Liver (tissue), 9 donors: Measurements from ENCODE around the gene CAPN10. TPM values are rescaled to one million over a fixed set of nuclear protein-coding genes. Genes with fewer than 3 reads are reported as not detected.

Source experiments
- DNase-seq: peaks from one replicate; pipeline ENCODE4 v3.0.0-alpha.2; 2017; ENCODE audit warnings: low spot score
- H3K27ac ChIP-seq, 2 donors: one replicate each; pipeline ENCODE4 v1.7.0; 2013; ENCODE audit warnings: inconsistent platforms in 2 of 2, low read length in 2 of 2, control low read depth in 1 of 2, low read depth in 1 of 2, mild to moderate bottlenecking in 1 of 2
- H3K27me3 ChIP-seq, 4 donors: one replicate each; pipeline versions ENCODE4 v1.6.1 to v1.7.0; 2013; ENCODE audit warnings: low read length in 3 of 4, inconsistent platforms in 1 of 4, mild to moderate bottlenecking in 1 of 4, moderate library complexity in 1 of 4; ENCODE audit not compliant: control insufficient read depth in 4 of 4, insufficient read depth in 4 of 4
- H3K36me3 ChIP-seq, 4 donors: one replicate each; pipeline versions ENCODE4 v1.6.1 to v1.7.0; 2013; ENCODE audit warnings: low read length in 3 of 4, mild to moderate bottlenecking in 3 of 4, low read depth in 1 of 4, moderate library complexity in 1 of 4; ENCODE audit not compliant: control insufficient read depth in 4 of 4, insufficient read depth in 3 of 4
- H3K4me1 ChIP-seq, 4 donors: one replicate each; pipeline versions ENCODE4 v1.6.1 to v1.7.0; 2013; ENCODE audit warnings: low read length in 3 of 4, mild to moderate bottlenecking in 3 of 4, moderate library complexity in 1 of 4; ENCODE audit not compliant: control insufficient read depth in 4 of 4, insufficient read depth in 4 of 4
- H3K4me3 ChIP-seq, 3 donors: one replicate each; pipeline versions ENCODE4 v1.6.1 to v1.7.0; 2013; ENCODE audit warnings: low read length in 3 of 3, control low read depth in 1 of 3, low read depth in 1 of 3, mild to moderate bottlenecking in 1 of 3
- H3K9ac ChIP-seq, 2 donors: one replicate each; pipeline ENCODE4 v1.7.0; 2013; ENCODE audit warnings: low read length in 2 of 2, mild to moderate bottlenecking in 2 of 2, moderate library complexity in 2 of 2, control low read depth in 1 of 2, low read depth in 1 of 2
- H3K9me3 ChIP-seq, 4 donors: one replicate each; pipeline versions ENCODE4 v1.6.1 to v1.7.0; 2013; ENCODE audit warnings: low read length in 3 of 4; ENCODE audit not compliant: control insufficient read depth in 4 of 4
- CTCF ChIP-seq: fragments of 150-350 bp; IDR thresholded peaks from 2 replicates; pipeline ENCODE4 v1.5.1; 2017; ENCODE audit warnings: improper control_type of control experiment, low read depth, low read length; ENCODE audit not compliant: missing input control
- EGR1 ChIP-seq, 2 donors: IDR thresholded peaks; 2 replicates each; pipeline ENCODE4 v1.6.1; 2016 to 2018; ENCODE audit warnings: antibody characterized with exemption in 2 of 2, low read depth in 2 of 2
- FOXA1 ChIP-seq: IDR thresholded peaks from 2 replicates; pipeline ENCODE4 v1.6.1; 2016; ENCODE audit warnings: antibody characterized with exemption
- GABPA ChIP-seq, 2 donors: IDR thresholded peaks in 1 of 2; conservative IDR thresholded peaks in 1 of 2; 2 replicates each; pipeline ENCODE4 v1.6.1; 2016; ENCODE audit warnings: antibody characterized with exemption in 2 of 2, mild to moderate bottlenecking in 1 of 2, moderate library complexity in 1 of 2
- HNF4A ChIP-seq, 2 donors: conservative IDR thresholded peaks; 2 replicates each; pipeline ENCODE4 v1.6.1; 2016; ENCODE audit warnings: antibody characterized with exemption in 2 of 2, mild to moderate bottlenecking in 2 of 2
- JUND ChIP-seq, 2 donors: IDR thresholded peaks; 2 replicates each; pipeline ENCODE4 v1.6.1; 2016; ENCODE audit warnings: antibody characterized with exemption in 2 of 2
- NR2F2 ChIP-seq: IDR thresholded peaks from 2 replicates; pipeline ENCODE4 v1.6.1; 2016; ENCODE audit warnings: antibody characterized with exemption
- RAD21 ChIP-seq, 2 donors: IDR thresholded peaks; 2 replicates each; pipeline ENCODE4 v1.6.1; 2016; ENCODE audit warnings: antibody characterized with exemption in 2 of 2, mild to moderate bottlenecking in 2 of 2
- TAF1 ChIP-seq: conservative IDR thresholded peaks from 2 replicates; pipeline ENCODE4 v1.6.1; 2016; ENCODE audit warnings: antibody characterized with exemption, mild to moderate bottlenecking
- YY1 ChIP-seq: IDR thresholded peaks from 2 replicates; pipeline ENCODE4 v1.6.1; 2016; ENCODE audit warnings: antibody characterized with exemption, mild to moderate bottlenecking
- WGBS: extraction: QIAGEN DNeasy Blood & Tissue Kit; methylation state at CpG from one replicate; pipeline ENCODE4 v1.1.7; 2013; 5-methylcytosine and 5-hydroxymethylcytosine counted together
- polyA plus RNA-seq, 2 donors: library from polyadenylated mRNA; stranded (reverse) in 1 of 2; unstranded in 1 of 2; fragments of 200-250 nt in 1 of 2; fragments of >200 nt in 1 of 2; fragmentation: Nextera tagmentation in 1 of 2; extraction: Ambion mirVana in 1 of 2; gene quantifications; one replicate each; pipeline versions ENCODE4 v1.2.1 to v1.2.3, GENCODE V29; 2013 to 2015
- total RNA-seq, 2 donors: library from RNA; depleted of rRNA; stranded (reverse); fragments of >200 nt; gene quantifications; one replicate each; pipeline ENCODE4 v1.2.3, GENCODE V29; 2014
- TF ChIP-seq, protein P1 (sequence below): IDR thresholded peaks from 2 replicates; pipeline ENCODE4 v1.6.1; 2016; ENCODE audit warnings: antibody characterized with exemption
- donor health status: healthy.
- donor health status: healthy.
- donor health status: healthy.
- donor health status: healthy.
- donor health status: healthy.

Gene CAPN10
- total and polyA plus RNA-seq, 4 donors: 4.8 to 11.3 (median 6.5) TPM

DNA sequence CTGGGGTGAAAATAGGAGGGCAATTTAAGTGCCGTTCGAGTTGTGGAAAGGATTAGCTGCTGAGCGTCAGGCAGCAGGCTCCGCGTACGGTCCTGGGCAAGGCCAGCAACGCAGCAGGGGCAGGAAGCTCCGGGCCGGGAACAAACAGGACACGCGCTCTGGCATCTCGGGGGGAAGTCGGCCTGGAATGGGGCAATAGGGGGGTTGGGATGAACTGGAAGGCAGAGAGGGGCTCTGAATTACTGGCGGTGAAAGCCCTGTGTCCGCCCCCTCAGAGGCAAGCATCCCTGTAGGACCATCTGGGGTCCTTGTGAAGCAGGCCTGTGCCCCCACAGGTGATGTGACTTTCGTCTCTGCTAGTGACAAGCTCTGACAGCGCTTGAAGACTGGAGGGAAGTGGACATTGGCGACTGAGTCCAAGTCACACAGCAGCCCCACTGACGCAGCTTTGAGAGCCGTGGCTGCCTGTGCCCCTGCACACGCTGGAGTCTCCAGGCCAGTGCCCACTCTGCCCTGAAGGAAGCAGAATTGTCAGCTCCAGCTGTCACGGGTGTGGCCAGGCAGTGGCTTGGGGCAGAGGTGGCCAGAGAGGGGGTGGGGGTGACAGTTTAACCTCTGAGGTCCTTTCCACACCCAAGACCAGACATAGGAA, 61.1 kb downstream of the CAPN10 start:
- Histone ChIP-seq H3K4me1 (no peaks in the 10 kb centered on the region), H3K9ac (no peak overlapping the region), H3K27me3 (peaks cover 0 to 5% (median 2%) of the 10 kb centered on the region in 4 donors), H3K36me3 (no peaks in the 10 kb centered on the region), H3K9me3 (no peaks in the 10 kb centered on the region), H3K27ac (no peak overlapping the region), H3K4me3 (no peak overlapping the region)
- DNase-seq: no peak
- TF ChIP-seq HNF4A (conservative IDR thresholded peaks at IDR 0.05) (no peak), NR2F2 (no peak)
- WGBS: 70% methylated on average over 22 of the region's 22 CpGs

- Histone ChIP-seq H3K9me3 (no peaks in the 10 kb centered on the region), H3K4me3 (no peak overlapping the region), H3K27ac (no peak overlapping the region), H3K9ac (no peak overlapping the region), H3K36me3 (no peaks in the 10 kb centered on the region), H3K27me3 (peaks cover 0 to 5% (median 2%) of the 10 kb centered on the region in 4 donors), H3K4me1 (no peaks in the 10 kb centered on the region)
- TF ChIP-seq GABPA (IDR thresholded peaks at IDR 0.05 in 1 of 2, conservative IDR thresholded peaks at IDR 0.05 in 1 of 2) (no peak), FOXA1 (no peak), RAD21 (IDR thresholded peaks at IDR 0.05) (no peak), TAF1 (no peak), JUND (IDR thresholded peaks at IDR 0.05) (no peak), YY1 (no peak), CTCF (no peak), EGR1 (IDR thresholded peaks at IDR 0.05; ENCODE audit: low read depth in 2 of 2) (no peak)
- TF ChIP-seq, protein P1, sequence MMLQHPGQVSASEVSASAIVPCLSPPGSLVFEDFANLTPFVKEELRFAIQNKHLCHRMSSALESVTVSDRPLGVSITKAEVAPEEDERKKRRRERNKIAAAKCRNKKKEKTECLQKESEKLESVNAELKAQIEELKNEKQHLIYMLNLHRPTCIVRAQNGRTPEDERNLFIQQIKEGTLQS: no peak
- no peak for DNase-seq
- WGBS: 80% methylated on average over 6 of the region's 6 CpGs
These were observed 61.7 kb downstream of the CAPN10 start for GRCh38 chr2:240648155-240648649.

Other genes starting within 250 kb of the CAPN10 start
- gene GPC1, start 151.1 kb upstream of the CAPN10 start, total RNA-seq: 10 to 100 TPM in 1 of 2 donors, 1 to 10 TPM in 1; 3.2 to 13.4 TPM
- 10 to 100 TPM in 1 of 2 donors, 1 to 10 TPM in 1; 4.8 to 41.0 TPM for gene GPC1, start 151.1 kb upstream of the CAPN10 start, polyA plus RNA-seq
- 10 to 100 TPM in 1 of 2 donors, 1 to 10 TPM in 1; 5.4 to 12.8 TPM for gene ANKMY1, start 28.7 kb upstream of the CAPN10 start, total RNA-seq
- gene ANKMY1, start 28.7 kb upstream of the CAPN10 start, polyA plus RNA-seq: 1 to 10 TPM; 2.5 to 3.0 TPM
- gene DUSP28, start 26.4 kb upstream of the CAPN10 start, total RNA-seq: 1 to 10 TPM; 1.9 to 3.5 TPM
- gene DUSP28, start 26.4 kb upstream of the CAPN10 start, polyA plus RNA-seq: 1 to 10 TPM; 2.4 to 4.1 TPM
- gene RNPEPL1, start 18.2 kb upstream of the CAPN10 start, total RNA-seq: 10 to 100 TPM; 26.1 to 32.8 TPM
- gene RNPEPL1, start 18.2 kb upstream of the CAPN10 start, polyA plus RNA-seq: 10 to 100 TPM; 24.8 to 43.9 TPM
- gene GPR35, start 38.7 kb downstream of the CAPN10 start, total RNA-seq: 1 to 10 TPM in 1 of 2 donors, under 1 TPM in 1; 0.50 to 2.4 TPM
- under 1 TPM; 0.30 to 0.38 TPM for gene GPR35, start 38.7 kb downstream of the CAPN10 start, polyA plus RNA-seq
- gene AQP12B, start 96.2 kb downstream of the CAPN10 start, total RNA-seq: not detected
- not detected for gene AQP12B, start 96.2 kb downstream of the CAPN10 start, polyA plus RNA-seq
- gene AQP12A, start 105.1 kb downstream of the CAPN10 start, total RNA-seq: not detected
- gene AQP12A, start 105.1 kb downstream of the CAPN10 start, polyA plus RNA-seq: not detected
- under 1 TPM; 0.08 to 0.14 TPM for gene KIF1A, start 233.5 kb downstream of the CAPN10 start, total RNA-seq
- gene KIF1A, start 233.5 kb downstream of the CAPN10 start, polyA plus RNA-seq: under 1 TPM; 0.03 to 0.21 TPM